Psoas muscle (tissue), 8 donors: ENCODE results near the gene WNT3A. TPM values are rescaled to one million over a fixed set of nuclear protein-coding genes. Genes with fewer than 3 reads are reported as not detected.

Experiments used
- ATAC-seq, 4 donors: fragments of 200-7000 bp; cut with Tn5 transposase; one replicate each; pipeline ENCODE4 v1.9.1; 2020; ENCODE audit warnings: moderate library complexity in 3 of 4, mild to moderate bottlenecking in 2 of 4
- DNase-seq, 2 donors: peaks; one replicate each; pipeline ENCODE4 v3.0.0-alpha.2; 2020
- H3K27ac ChIP-seq: fragments of 200-600 bp; one replicate; pipeline ENCODE4 v1.8.0; 2022
- H3K27me3 ChIP-seq, 3 donors: fragments of 200-600 bp in 1 of 3; one replicate each; pipeline versions ENCODE4 v1.6.1 to v1.8.0; 2013 to 2022; ENCODE audit warnings: low read length in 2 of 3, mild to moderate bottlenecking in 2 of 3, moderate library complexity in 1 of 3; ENCODE audit not compliant: insufficient read depth in 3 of 3
- H3K36me3 ChIP-seq, 2 donors: fragments of 200-600 bp in 1 of 2; one replicate each; pipeline versions ENCODE4 v1.6.1 to v1.8.0; 2013 to 2022; ENCODE audit warnings: low read depth in 1 of 2, mild to moderate bottlenecking in 1 of 2, moderate library complexity in 1 of 2; ENCODE audit not compliant: insufficient read depth in 1 of 2
- H3K4me1 ChIP-seq: fragments of 200-600 bp; one replicate; pipeline ENCODE4 v1.8.0; 2022
- H3K4me3 ChIP-seq: fragments of 200-600 bp; one replicate; pipeline ENCODE4 v1.8.0; 2022; ENCODE audit warnings: mild to moderate bottlenecking
- H3K9me3 ChIP-seq: fragments of 200-600 bp; one replicate; pipeline ENCODE4 v1.8.0; 2022
- CTCF ChIP-seq: fragments of 200-600 bp; IDR thresholded peaks from one replicate; pipeline ENCODE4 v1.8.0; 2022; ENCODE audit warnings: antibody characterized with exemption
- WGBS, 3 donors: extraction: QIAGEN DNeasy Blood & Tissue Kit; methylation state at CpG; one replicate each; pipeline versions ENCODE4 v1.1.6 to v1.1.7; 2013; 5-methylcytosine and 5-hydroxymethylcytosine counted together
- intact Hi-C, 2 donors: fragments of 100-400 bp; cut with DNase I; formaldehyde crosslinking; loops; one replicate each; pipeline versions ENCODE4 v1.11.0 to v1.14.2; 2022
- polyA plus RNA-seq, 3 donors: library from polyadenylated mRNA; stranded (reverse); fragments of 200-250 nt; gene quantifications; one replicate each; pipeline ENCODE4 v1.2.3, GENCODE V29; 2013
- total RNA-seq, 4 donors: library from RNA; stranded (reverse); fragmentation: NEBNext Ultra II Directional in 2 of 4; extraction: Animal tissue kit (Norgen Biotek cat#: 25700) in 2 of 4; gene quantifications; one replicate each; pipeline versions ENCODE4 v1.2.1 to v1.2.4, GENCODE V29; 2021 to 2023
- donor health status: healthy with polysubstance abuse.
- donor health status: DM: no; HTN: no; CAD: no; lungs with moderate emphysema.
- donor health status: Bipolar disorder and iron deficiency.
- donor health status: healthy.
- donor health status: DM: yes; HTN: yes; CAD: no.
- donor health status: DM: no; HTN: no; CAD: no.
- donor health status: DM: no; HTN: no; CAD: no.
- donor health status: DM: yes; HTN: yes; CAD: no.

The WNT3A gene
- total and polyA plus RNA-seq, 7 donors, result not detected

DNA sequence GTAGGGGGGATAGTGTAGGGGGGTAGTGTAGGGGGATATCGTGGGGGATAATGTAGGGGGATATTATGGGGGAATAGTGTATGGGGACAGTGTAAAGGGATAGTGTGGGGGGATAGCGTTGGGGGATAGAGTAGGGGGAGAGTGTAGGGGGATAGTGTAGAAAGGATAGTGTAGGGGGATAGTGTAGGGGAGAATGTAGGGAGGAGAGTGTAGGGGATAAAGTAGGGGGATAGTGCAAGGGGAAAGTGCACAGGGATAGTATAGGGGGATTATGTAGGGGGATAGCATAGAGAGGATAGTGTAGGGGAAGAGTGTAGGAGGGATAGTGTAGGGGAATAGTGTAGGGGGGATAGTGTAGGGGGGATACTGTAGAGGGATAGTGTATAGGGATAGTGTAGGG, 63.4 kb downstream of the WNT3A start:
- H3K27me3 ChIP-seq, result peaks cover 0 to 45% (median 16%) of the 10 kb centered on the region in 3 donors
- no peak overlapping the region for H3K27ac ChIP-seq
- no peaks in the 10 kb centered on the region for H3K9me3 ChIP-seq
- TF ChIP-seq CTCF, result no peak
- no peak overlapping the region for H3K4me3 ChIP-seq
- no peak for ATAC-seq
- WGBS, 3 donors, result 54 to 59% (median 57%) methylated on average over 2 of the region's 2 CpGs
- H3K36me3 ChIP-seq, result no peaks in the 10 kb centered on the region
- intact Hi-C loops, result loop anchor here in 1 of 2 donors (10.0 kb wide), 1 partner anchor 305 kb away; no protein-coding TSS in a partner anchor
- no peaks in the 10 kb centered on the region for H3K4me1 ChIP-seq
- DNase-seq, result no peak

DNA sequence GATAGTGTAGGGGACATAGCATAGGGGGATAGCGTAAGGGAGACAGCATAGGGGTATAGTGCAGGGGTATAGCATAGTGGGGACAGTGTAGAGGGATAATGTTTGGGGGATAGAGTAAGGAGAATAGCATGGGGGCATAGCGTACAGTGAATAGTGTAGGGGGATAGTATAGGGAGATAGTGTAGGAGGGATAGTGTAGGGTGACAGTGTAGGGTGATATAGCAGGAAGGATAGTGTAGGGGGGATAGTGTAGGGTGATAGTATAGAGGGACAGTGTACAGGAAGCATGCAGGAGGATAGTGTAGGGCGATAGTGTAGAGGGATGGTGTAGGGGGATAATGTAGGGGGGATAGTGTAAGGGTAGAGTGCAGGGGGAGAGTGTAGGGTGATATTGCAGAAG, 64.1 kb downstream of the WNT3A start:
- WGBS, 3 donors, result 79 to 85% (median 80%) methylated on average over 3 of the region's 3 CpGs
- Histone ChIP-seq H3K4me1 (no peaks in the 10 kb centered on the region), H3K27me3 (peaks cover 0 to 41% (median 12%) of the 10 kb centered on the region in 3 donors), H3K27ac (no peak overlapping the region), H3K36me3 (no peaks in the 10 kb centered on the region), H3K9me3 (no peaks in the 10 kb centered on the region), H3K4me3 (no peak overlapping the region)
- intact Hi-C loops, result loop anchor here in 1 of 2 donors (10.0 kb wide), 1 partner anchor 306 kb away; no protein-coding TSS in a partner anchor
- no peak for TF ChIP-seq CTCF
- DNase-seq (no peak), ATAC-seq (no peak)

DNA sequence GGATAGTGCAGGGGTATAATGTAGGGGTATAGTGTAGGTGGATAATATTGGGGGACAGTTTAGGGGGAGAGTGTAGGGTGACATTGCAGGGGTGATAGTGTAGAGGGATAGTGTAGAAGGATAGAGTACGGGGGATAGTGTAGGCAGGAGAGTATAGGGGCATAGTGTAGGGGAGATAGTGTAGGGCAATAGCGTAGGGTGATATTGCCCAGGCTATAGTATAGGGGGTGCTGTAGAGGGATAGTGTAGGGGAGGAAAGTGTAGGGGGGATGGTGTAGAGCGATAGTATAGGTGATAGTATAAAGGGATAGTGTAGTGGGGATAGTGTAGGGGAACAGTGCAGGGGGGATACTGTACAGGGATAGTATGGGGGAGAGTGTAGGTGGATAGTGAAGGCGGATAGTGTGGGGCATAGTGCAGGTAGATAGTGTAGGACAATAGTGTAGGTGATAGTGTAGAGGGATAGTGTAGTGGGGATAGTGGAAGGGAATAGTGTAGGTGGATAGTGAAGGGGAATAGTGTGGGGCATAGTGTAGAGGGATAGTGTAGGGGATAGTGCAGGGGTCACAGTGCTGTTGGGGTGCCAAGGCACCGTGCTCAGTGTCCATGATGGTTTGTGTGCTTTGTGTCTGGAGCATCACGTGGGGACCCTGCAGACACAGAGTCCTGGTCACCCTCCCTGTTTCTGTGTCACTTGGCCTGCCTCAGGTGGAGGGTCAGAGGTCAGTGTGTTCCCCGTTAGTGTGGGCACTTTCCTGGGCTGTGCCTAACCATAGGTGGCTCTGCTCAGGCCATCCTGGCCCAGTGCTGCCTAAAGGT, 65.2 kb downstream of the WNT3A start:
- DNase-seq (no peak), ATAC-seq (peak in 2 of 4 donors; percentile 14 to 32)
- intact Hi-C loops, result loop anchor here in 1 of 2 donors (1.0 to 10.0 kb wide), 2 partner anchors 72 to 307 kb away; no protein-coding TSS in a partner anchor
- WGBS, 3 donors, result 63 to 64% (median 64%) methylated on average over 7 of the region's 7 CpGs
- no peaks in the 10 kb centered on the region for H3K36me3 ChIP-seq
- TF ChIP-seq CTCF, result no peak
- H3K27me3 ChIP-seq, result peaks cover 0 to 31% (median 12%) of the 10 kb centered on the region in 3 donors
- no peaks in the 10 kb centered on the region for H3K9me3 ChIP-seq
- H3K4me3 ChIP-seq, result no peak overlapping the region
- H3K4me1 ChIP-seq, result no peaks in the 10 kb centered on the region
- no peak overlapping the region for H3K27ac ChIP-seq

DNA sequence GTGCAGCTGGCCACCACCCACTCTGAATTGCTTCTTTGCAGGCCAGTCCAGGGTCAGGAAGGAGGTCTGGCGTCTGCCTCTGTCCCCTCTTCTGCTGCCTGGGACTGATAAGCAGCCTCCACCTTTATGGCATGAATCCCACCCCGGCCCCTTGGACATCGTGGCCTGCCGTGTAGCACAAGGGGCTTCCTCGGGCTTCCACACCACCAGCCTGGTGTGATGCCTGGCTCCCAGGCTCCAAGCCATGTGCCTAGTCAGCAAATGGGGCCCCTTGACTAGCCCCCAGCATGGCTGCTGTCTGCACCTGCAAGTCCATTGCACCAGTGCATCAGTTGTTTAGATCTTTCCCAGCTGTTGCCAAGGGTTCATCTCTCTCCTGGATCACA, 65.9 kb downstream of the WNT3A start:
- Histone ChIP-seq H3K27ac (no peak overlapping the region), H3K27me3 (peaks cover 0 to 27% (median 12%) of the 10 kb centered on the region in 3 donors), H3K4me3 (no peak overlapping the region), H3K4me1 (no peaks in the 10 kb centered on the region), H3K36me3 (no peaks in the 10 kb centered on the region), H3K9me3 (no peaks in the 10 kb centered on the region)
- DNase-seq, result no peak
- no peak for ATAC-seq
- intact Hi-C loops, result loop anchor here in 1 of 2 donors (1.0 to 10.0 kb wide), 2 partner anchors 72 to 308 kb away; no protein-coding TSS in a partner anchor
- whole genome bisulfite sequencing, 3 donors, result 41 to 50% (median 43%) methylated on average over 5 of the region's 5 CpGs
- TF ChIP-seq CTCF, result no peak
